Mesenchymal stem cell (in vitro differentiated cells and primary cell): ENCODE measurements around the gene SPHKAP.

Experiments
- DNase-seq: peaks from one replicate; pipeline ENCODE4 v3.0.0-alpha.2; 2013
- H2AFZ ChIP-seq: one replicate; pipeline ENCODE4 v1.6.1; 2013; ENCODE audit warnings: low read depth, mild to moderate bottlenecking, control low read depth, inconsistent platforms, low read length, moderate library complexity
- H2AK5ac ChIP-seq: 2 replicates; pipeline ENCODE4 v1.6.1; 2013; ENCODE audit warnings: low read length, moderate library complexity, mild to moderate bottlenecking, inconsistent platforms; ENCODE audit not compliant: severe bottlenecking
- H2BK120ac ChIP-seq: one replicate; pipeline ENCODE4 v1.6.1; 2013; ENCODE audit warnings: low read depth, mild to moderate bottlenecking, inconsistent platforms, low read length, moderate library complexity
- H2BK12ac ChIP-seq, 2 experiments: one replicate each; pipeline ENCODE4 v1.6.1; 2013; ENCODE audit warnings: inconsistent platforms in 2 of 2, low read length in 2 of 2, mild to moderate bottlenecking in 2 of 2, moderate library complexity in 2 of 2, control low read depth in 1 of 2
- H2BK15ac ChIP-seq: one replicate; pipeline ENCODE4 v1.6.1; 2013; ENCODE audit warnings: mild to moderate bottlenecking, low read depth, inconsistent platforms; ENCODE audit not compliant: poor library complexity, severe bottlenecking
- H2BK5ac ChIP-seq: 2 replicates; pipeline ENCODE4 v1.6.1; 2013; ENCODE audit warnings: low read depth, mild to moderate bottlenecking, low read length, control low read depth, inconsistent platforms; ENCODE audit not compliant: poor library complexity, severe bottlenecking
- H3K14ac ChIP-seq, 2 experiments: one replicate each; pipeline ENCODE4 v1.6.1; 2013; ENCODE audit warnings: inconsistent platforms in 2 of 2, low read length in 2 of 2, control low read depth in 1 of 2, mild to moderate bottlenecking in 1 of 2, moderate library complexity in 1 of 2
- H3K18ac ChIP-seq, 2 experiments: one replicate each; pipeline ENCODE4 v1.6.1; 2013; ENCODE audit warnings: inconsistent platforms in 2 of 2, low read length in 2 of 2, control low read depth in 1 of 2, low read depth in 1 of 2, mild to moderate bottlenecking in 1 of 2
- H3K23ac ChIP-seq, 2 experiments: one replicate each; pipeline ENCODE4 v1.6.1; 2013; ENCODE audit warnings: inconsistent platforms in 2 of 2, low read length in 2 of 2, mild to moderate bottlenecking in 2 of 2, moderate library complexity in 2 of 2, control low read depth in 1 of 2
- H3K27ac ChIP-seq: 2 replicates; pipeline ENCODE4 v1.5.1; 2013; ENCODE audit warnings: mild to moderate bottlenecking, moderate library complexity, low read length, control low read depth, inconsistent platforms; ENCODE audit not compliant: poor library complexity, severe bottlenecking
- H3K27me3 ChIP-seq, 2 experiments: 2 replicates each; pipeline versions ENCODE4 v1.6.1 to v1.7.0; 2013; ENCODE audit warnings: low read length in 2 of 2, mild to moderate bottlenecking in 2 of 2, moderate library complexity in 2 of 2, control low read depth in 1 of 2, inconsistent platforms in 1 of 2; ENCODE audit not compliant: control insufficient read depth in 1 of 2, insufficient read depth in 1 of 2
- H3K36me3 ChIP-seq, 2 experiments: 2 replicates each; pipeline versions ENCODE4 v1.6.1 to v1.7.0; 2013; ENCODE audit warnings: low read length in 2 of 2, control low read depth in 1 of 2, inconsistent platforms in 1 of 2, low read depth in 1 of 2, mild to moderate bottlenecking in 1 of 2; ENCODE audit not compliant: insufficient read depth in 2 of 2, control insufficient read depth in 1 of 2
- H3K4ac ChIP-seq, 2 experiments: one replicate each; pipeline ENCODE4 v1.6.1; 2013; ENCODE audit warnings: inconsistent platforms in 2 of 2, low read length in 2 of 2, mild to moderate bottlenecking in 2 of 2, moderate library complexity in 2 of 2, control low read depth in 1 of 2, low read depth in 1 of 2
- H3K4me1 ChIP-seq: 2 replicates; pipeline ENCODE4 v1.6.1; 2013; ENCODE audit warnings: low read depth, low read length, control low read depth; ENCODE audit not compliant: control insufficient read depth, insufficient read depth
- H3K4me2 ChIP-seq: 2 replicates; pipeline ENCODE4 v1.6.1; 2013; ENCODE audit warnings: low read length, mild to moderate bottlenecking, inconsistent platforms; ENCODE audit not compliant: poor library complexity, severe bottlenecking
- H3K4me3 ChIP-seq, 2 experiments: 2 replicates each; pipeline versions ENCODE4 v1.5.1 to v1.7.0; 2013; ENCODE audit warnings: low read length in 2 of 2, mild to moderate bottlenecking in 2 of 2, control low read depth in 1 of 2, low read depth in 1 of 2; ENCODE audit not compliant: insufficient read depth in 1 of 2
- H3K79me1 ChIP-seq: replicated peaks from 2 replicates; pipeline ENCODE4 v1.6.1; 2013; ENCODE audit warnings: mild to moderate bottlenecking, control low read depth, low read length, inconsistent platforms; ENCODE audit not compliant: poor library complexity, severe bottlenecking
- H3K9ac ChIP-seq: 2 replicates; pipeline ENCODE4 v1.7.0; 2013; ENCODE audit warnings: mild to moderate bottlenecking, low read length, moderate library complexity
- H3K9me3 ChIP-seq: 2 replicates; pipeline ENCODE4 v1.7.0; 2013; ENCODE audit warnings: mild to moderate bottlenecking, low read length; ENCODE audit not compliant: control insufficient read depth
- H4K8ac ChIP-seq: one replicate; pipeline ENCODE4 v1.6.1; 2013; ENCODE audit warnings: inconsistent platforms, mild to moderate bottlenecking, low read length, moderate library complexity
- H4K91ac ChIP-seq: one replicate; pipeline ENCODE4 v1.6.1; 2013; ENCODE audit warnings: mild to moderate bottlenecking, low read length, inconsistent platforms
- WGBS: methylation state at CpG from one replicate; pipeline ENCODE4 v1.1.7; 2013; ENCODE audit warnings: mixed read lengths; 5-methylcytosine and 5-hydroxymethylcytosine counted together

SPHKAP gene

GRCh38 chr2:228018311-228018710 is 163.2 kb downstream of the SPHKAP start:
- Histone ChIP-seq H3K36me3 (no peaks in the 10 kb centered on the region), H3K4me3 (no peak overlapping the region), H3K23ac (no peak overlapping the region), H2BK120ac (no peak overlapping the region), H2AFZ (no peak overlapping the region), H3K4me2 (no peak overlapping the region), H3K4ac (no peak overlapping the region), H3K4me1 (no peaks in the 10 kb centered on the region), H3K79me1 (no peaks in the 10 kb centered on the region), H4K8ac (no peak overlapping the region), H3K14ac (no peak overlapping the region), H3K9me3 (peaks cover 13% of the 10 kb centered on the region), H2BK15ac (no peak overlapping the region), H2AK5ac (no peak overlapping the region), H2BK5ac (no peak overlapping the region), H3K27ac (no peak overlapping the region), H4K91ac (no peak overlapping the region), H3K9ac (no peak overlapping the region), H3K27me3 (no peaks in the 10 kb centered on the region), H2BK12ac (no peak overlapping the region), H3K18ac (no peak overlapping the region)
- no peak for DNase-seq
- 85% methylated on average over 7 of the region's 7 CpGs for WGBS

- Histone ChIP-seq H3K4me2 (no peak overlapping the region), H3K27me3 (no peaks in the 10 kb centered on the region), H2AK5ac (no peak overlapping the region), H3K4me3 (no peak overlapping the region), H2BK120ac (no peak overlapping the region), H4K91ac (no peak overlapping the region), H2AFZ (no peak overlapping the region), H3K4ac (no peak overlapping the region), H2BK5ac (no peak overlapping the region), H3K14ac (no peak overlapping the region), H3K9me3 (peaks cover 12% of the 10 kb centered on the region), H2BK12ac (no peak overlapping the region), H3K79me1 (no peaks in the 10 kb centered on the region), H3K27ac (no peak overlapping the region), H3K4me1 (no peaks in the 10 kb centered on the region), H3K23ac (no peak overlapping the region), H3K9ac (no peak overlapping the region), H3K18ac (no peak overlapping the region), H3K36me3 (no peaks in the 10 kb centered on the region), H4K8ac (no peak overlapping the region), H2BK15ac (no peak overlapping the region)
- DNase-seq = no peak
- 82% methylated on average over 14 of the region's 14 CpGs for WGBS
Observed at GRCh38 chr2:228017784-228018183, 163.7 kb downstream of the SPHKAP start.

GRCh38 chr2:228016402-228016801 is 165.1 kb downstream of the SPHKAP start:
- H3K14ac ChIP-seq = no peak overlapping the region
- H2AK5ac ChIP-seq = no peak overlapping the region
- no peak overlapping the region for H4K91ac ChIP-seq
- peaks cover 12% of the 10 kb centered on the region for H3K9me3 ChIP-seq
- no peaks in the 10 kb centered on the region for H3K36me3 ChIP-seq
- no peaks in the 10 kb centered on the region for H3K79me1 ChIP-seq
- no peak overlapping the region for H2BK120ac ChIP-seq
- H2BK5ac ChIP-seq = no peak overlapping the region
- H3K9ac ChIP-seq = no peak overlapping the region
- no peak overlapping the region for H2AFZ ChIP-seq
- no peaks in the 10 kb centered on the region for H3K27me3 ChIP-seq
- H3K27ac ChIP-seq = no peak overlapping the region
- H3K23ac ChIP-seq = no peak overlapping the region
- H3K4ac ChIP-seq = no peak overlapping the region
- no peak overlapping the region for H2BK15ac ChIP-seq
- no peak overlapping the region for H2BK12ac ChIP-seq
- WGBS = 56% methylated on average over 10 of the region's 10 CpGs
- DNase-seq = no peak
- no peaks in the 10 kb centered on the region for H3K4me1 ChIP-seq
- H3K4me2 ChIP-seq = no peak overlapping the region
- no peak overlapping the region for H3K4me3 ChIP-seq
- H3K18ac ChIP-seq = no peak overlapping the region
- no peak overlapping the region for H4K8ac ChIP-seq

- DNase-seq = no peak
- no peaks in the 10 kb centered on the region for H3K79me1 ChIP-seq
- H3K9me3 ChIP-seq = peaks cover 12% of the 10 kb centered on the region
- H4K91ac ChIP-seq = no peak overlapping the region
- H4K8ac ChIP-seq = no peak overlapping the region
- no peak overlapping the region for H3K27ac ChIP-seq
- no peak overlapping the region for H3K18ac ChIP-seq
- H3K36me3 ChIP-seq = no peaks in the 10 kb centered on the region
- no peak overlapping the region for H2BK12ac ChIP-seq
- H3K23ac ChIP-seq = no peak overlapping the region
- no peak overlapping the region for H2BK120ac ChIP-seq
- no CpG with 5 or more reads among the region's 1 CpG for WGBS
- H3K27me3 ChIP-seq = no peaks in the 10 kb centered on the region
- H3K9ac ChIP-seq = no peak overlapping the region
- H2BK15ac ChIP-seq = no peak overlapping the region
- no peak overlapping the region for H3K4ac ChIP-seq
- H3K4me3 ChIP-seq = no peak overlapping the region
- no peaks in the 10 kb centered on the region for H3K4me1 ChIP-seq
- H2BK5ac ChIP-seq = no peak overlapping the region
- H3K4me2 ChIP-seq = no peak overlapping the region
- H2AK5ac ChIP-seq = no peak overlapping the region
- no peak overlapping the region for H3K14ac ChIP-seq
- no peak overlapping the region for H2AFZ ChIP-seq
Observed at GRCh38 chr2:228015741-228016140, 165.7 kb downstream of the SPHKAP start.
